Cardiac muscle cell (in vitro differentiated cells and primary cell): ENCODE results near the gene GPR108. TPM values are rescaled to one million over a fixed set of nuclear protein-coding genes. Genes with fewer than 3 reads are reported as not detected.

Experiments
- DNase-seq, 2 donors: peaks; one replicate each; pipeline versions ENCODE4 v3.0.0 to v3.0.0-alpha.2; 2010 to 2017; ENCODE audit warnings: low read depth in 1 of 2, low spot score in 1 of 2
- H3K27ac ChIP-seq: fragments of 200-600 bp; sonication (generic); 2 replicates; pipeline ENCODE4 v1.5.1; 2016
- H3K27me3 ChIP-seq: fragments of 200-600 bp; sonication (generic); 2 replicates; pipeline ENCODE4 v1.6.0; 2016; ENCODE audit warnings: control low read depth
- H3K36me3 ChIP-seq: fragments of 200-600 bp; sonication (generic); 2 replicates; pipeline ENCODE4 v1.5.1; 2016; ENCODE audit warnings: control low read depth
- H3K4me1 ChIP-seq: fragments of 200-600 bp; sonication (generic); 2 replicates; pipeline ENCODE4 v1.8.1; 2017; ENCODE audit warnings: low read depth, mild to moderate bottlenecking, mixed run types
- H3K4me3 ChIP-seq: fragments of 200-600 bp; sonication (generic); 2 replicates; pipeline ENCODE4 v1.5.1; 2016; ENCODE audit warnings: mild to moderate bottlenecking
- H3K9me3 ChIP-seq: fragments of 200-600 bp; sonication (generic); 2 replicates; pipeline ENCODE4 v1.5.1; 2017; ENCODE audit warnings: low read depth, mild to moderate bottlenecking, control low read depth
- polyA plus RNA-seq: library from polyadenylated mRNA; unstranded; fragments of >200 nt; fragmentation: Nextera tagmentation; extraction: Ambion mirVana; gene quantifications from 2 replicates; pipeline ENCODE4 v1.2.1, GENCODE V29; 2016
- total RNA-seq: library from RNA; depleted of rRNA; stranded (reverse); fragments of >200 nt; gene quantifications from 2 replicates; pipeline ENCODE4 v1.2.3, GENCODE V29; 2016
- TF ChIP-seq, protein P1 (sequence below): IDR thresholded peaks from 2 replicates; pipeline ENCODE4 v1.5.1; 2012; ENCODE audit warnings: low read depth, mild to moderate bottlenecking, low read length

GPR108 gene
- total and polyA plus RNA-seq, 2 experiments from 2014 or later, result 91.3 to 113 TPM

DNA sequence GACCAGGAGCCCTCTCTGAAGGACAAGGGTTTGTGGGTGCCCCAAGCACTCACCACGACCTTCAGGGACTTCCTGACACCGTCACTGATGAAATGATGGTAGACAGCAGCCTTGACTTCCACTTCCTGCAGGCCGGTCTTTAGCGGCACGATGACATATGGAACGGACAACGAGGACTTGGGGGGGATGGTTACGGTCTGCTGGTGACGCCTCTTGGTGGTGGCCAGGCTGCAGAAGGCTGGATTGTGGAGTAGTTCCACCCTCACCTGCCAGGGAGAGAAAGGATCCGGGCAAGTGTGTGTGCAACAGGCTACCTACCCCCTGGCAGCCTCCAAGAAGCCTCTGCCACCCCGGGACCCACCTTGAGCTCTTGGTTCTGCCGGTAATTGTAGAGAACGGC lies 40.1 kb downstream of the GPR108 start:
- Histone ChIP-seq H3K9me3 (no peaks in the 10 kb centered on the region), H3K4me1 (no peaks in the 10 kb centered on the region), H3K27ac (no peak overlapping the region), H3K36me3 (no peaks in the 10 kb centered on the region), H3K27me3 (no peaks in the 10 kb centered on the region), H3K4me3 (no peak overlapping the region)
- no peak for DNase-seq
- TF ChIP-seq, protein P1, sequence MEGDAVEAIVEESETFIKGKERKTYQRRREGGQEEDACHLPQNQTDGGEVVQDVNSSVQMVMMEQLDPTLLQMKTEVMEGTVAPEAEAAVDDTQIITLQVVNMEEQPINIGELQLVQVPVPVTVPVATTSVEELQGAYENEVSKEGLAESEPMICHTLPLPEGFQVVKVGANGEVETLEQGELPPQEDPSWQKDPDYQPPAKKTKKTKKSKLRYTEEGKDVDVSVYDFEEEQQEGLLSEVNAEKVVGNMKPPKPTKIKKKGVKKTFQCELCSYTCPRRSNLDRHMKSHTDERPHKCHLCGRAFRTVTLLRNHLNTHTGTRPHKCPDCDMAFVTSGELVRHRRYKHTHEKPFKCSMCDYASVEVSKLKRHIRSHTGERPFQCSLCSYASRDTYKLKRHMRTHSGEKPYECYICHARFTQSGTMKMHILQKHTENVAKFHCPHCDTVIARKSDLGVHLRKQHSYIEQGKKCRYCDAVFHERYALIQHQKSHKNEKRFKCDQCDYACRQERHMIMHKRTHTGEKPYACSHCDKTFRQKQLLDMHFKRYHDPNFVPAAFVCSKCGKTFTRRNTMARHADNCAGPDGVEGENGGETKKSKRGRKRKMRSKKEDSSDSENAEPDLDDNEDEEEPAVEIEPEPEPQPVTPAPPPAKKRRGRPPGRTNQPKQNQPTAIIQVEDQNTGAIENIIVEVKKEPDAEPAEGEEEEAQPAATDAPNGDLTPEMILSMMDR, result no peak

DNA sequence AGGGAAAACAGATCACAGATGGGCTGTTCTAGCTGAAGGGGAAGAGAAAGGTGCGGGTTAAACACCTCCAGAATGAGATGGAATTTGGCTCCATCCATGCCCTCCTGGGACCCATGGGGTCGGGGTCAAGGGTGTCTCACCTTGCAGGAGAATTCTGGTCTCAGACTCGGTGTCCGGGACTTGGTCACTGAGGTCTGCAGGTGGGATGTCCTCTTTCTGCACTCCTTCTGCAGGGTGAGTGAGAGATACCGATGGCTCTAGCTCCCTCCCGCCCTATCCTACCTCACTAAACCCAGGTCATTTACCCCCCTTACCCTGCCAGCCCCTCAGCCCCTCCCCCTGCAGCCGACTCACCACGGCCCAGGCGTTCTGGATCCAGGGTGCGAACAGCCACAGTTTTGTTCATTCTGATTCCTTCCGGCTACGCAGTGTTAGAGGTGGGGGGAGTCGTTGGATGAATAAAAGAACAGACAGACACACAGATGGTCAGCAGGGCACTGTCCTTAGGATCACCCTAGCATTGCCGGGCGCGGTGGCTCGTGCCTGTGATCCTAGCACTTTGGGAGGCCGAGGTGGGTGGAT lies 41.0 kb downstream of the GPR108 start:
- Histone ChIP-seq H3K4me3 (no peak overlapping the region), H3K27me3 (no peaks in the 10 kb centered on the region), H3K4me1 (no peaks in the 10 kb centered on the region), H3K9me3 (no peaks in the 10 kb centered on the region), H3K36me3 (no peaks in the 10 kb centered on the region), H3K27ac (no peak overlapping the region)
- TF ChIP-seq, protein P1, result no peak
- DNase-seq, result no peak

- DNase-seq, result no peak
- no peak overlapping the region for H3K27ac ChIP-seq
- no peaks in the 10 kb centered on the region for H3K36me3 ChIP-seq
- H3K4me3 ChIP-seq, result no peak overlapping the region
- no peaks in the 10 kb centered on the region for H3K27me3 ChIP-seq
- no peaks in the 10 kb centered on the region for H3K4me1 ChIP-seq
- TF ChIP-seq, protein P1, result no peak
- no peaks in the 10 kb centered on the region for H3K9me3 ChIP-seq
Measured at GRCh38 chr19:6694147-6694815, 43.1 kb downstream of the GPR108 start.

- H3K27ac ChIP-seq, result no peak overlapping the region
- TF ChIP-seq, protein P1, result no peak
- no peak overlapping the region for H3K4me3 ChIP-seq
- H3K27me3 ChIP-seq, result no peaks in the 10 kb centered on the region
- H3K9me3 ChIP-seq, result no peaks in the 10 kb centered on the region
- no peaks in the 10 kb centered on the region for H3K4me1 ChIP-seq
- no peaks in the 10 kb centered on the region for H3K36me3 ChIP-seq
- no peak for DNase-seq
Measured at GRCh38 chr19:6693681-6694080, 43.7 kb downstream of the GPR108 start.

GRCh38 chr19:6693056-6693471 lies 44.3 kb downstream of the GPR108 start:
- Histone ChIP-seq H3K4me1 (no peaks in the 10 kb centered on the region), H3K36me3 (no peaks in the 10 kb centered on the region), H3K27ac (no peak overlapping the region), H3K27me3 (no peaks in the 10 kb centered on the region), H3K9me3 (no peaks in the 10 kb centered on the region), H3K4me3 (no peak overlapping the region)
- TF ChIP-seq, protein P1, result no peak
- no peak for DNase-seq
